K562 (cell line): Measurements from ENCODE around the gene SLC2A4RG. TPM values are rescaled to one million over a fixed set of nuclear protein-coding genes. Genes with fewer than 3 reads are reported as not detected.

ENCODE experiments used
- BCLAF1 ChIP-seq, 2 experiments: fragments of 450-650 bp in 1 of 2; IDR thresholded peaks; 2 replicates each; pipeline ENCODE4 v1.6.1; 2011 to 2017; ENCODE audit warnings: low read depth in 2 of 2, antibody characterized with exemption in 1 of 2, borderline replicate concordance in 1 of 2, low read length in 1 of 2, mild to moderate bottlenecking in 1 of 2, mixed read lengths in 1 of 2; ENCODE audit not compliant: control insufficient read depth in 1 of 2
- HLTF ChIP-seq: fragments of 450-650 bp; IDR thresholded peaks from 2 replicates; pipeline ENCODE4 v1.6.1; 2016
- ILK ChIP-seq: fragments of 450-650 bp; IDR thresholded peaks from 2 replicates; pipeline ENCODE4 v1.6.1; 2016; ENCODE audit warnings: missing genetic modification characterization, low read depth, mild to moderate bottlenecking, missing compliant biosample characterization, moderate library complexity, borderline replicate concordance
- KAT2B ChIP-seq: IDR thresholded peaks from one replicate; pipeline ENCODE4 v1.6.1; 2012; ENCODE audit warnings: low read depth, mild to moderate bottlenecking, control low read depth, inconsistent platforms, low read length, moderate library complexity
- KAT7 ChIP-seq: sonication (generic); formaldehyde crosslinking; IDR thresholded peaks from 2 replicates; pipeline ENCODE4 v1.8.0; 2022; ENCODE audit warnings: missing genetic modification reagents, mild to moderate bottlenecking, borderline replicate concordance
- MYBL2 ChIP-seq, 2 experiments: fragments of 450-650 bp in 1 of 2; sonication (generic) in 1 of 2; formaldehyde crosslinking in 1 of 2; IDR thresholded peaks; 2 replicates each; pipeline versions ENCODE4 v1.6.1 to v1.8.1; 2017 to 2022; ENCODE audit warnings: borderline replicate concordance in 1 of 2, inconsistent platforms in 1 of 2, low read depth in 1 of 2, mild to moderate bottlenecking in 1 of 2, missing genetic modification reagents in 1 of 2, moderate library complexity in 1 of 2
- PHB ChIP-seq: fragments of 250-450 bp; sonication (Bioruptor Pico); IDR thresholded peaks from 2 replicates; pipeline ENCODE4 v1.5.0; 2021
- PPARD ChIP-seq: fragments of 250-450 bp; sonication (Bioruptor Pico); IDR thresholded peaks from 2 replicates; pipeline ENCODE4 v1.8.0; 2022; ENCODE audit warnings: inconsistent platforms, mild to moderate bottlenecking, moderate library complexity
- RBM25 ChIP-seq: fragments of 200-400 bp; formaldehyde crosslinking; IDR thresholded peaks from 2 replicates; pipeline ENCODE4 v1.6.1; 2018; ENCODE audit warnings: low read length, low read depth, moderate library complexity; ENCODE audit not compliant: severe bottlenecking
- SRF ChIP-seq, 2 experiments: fragments of 250-450, 450-650 bp in 1 of 2; sonication (Bioruptor Pico) in 1 of 2; sonication (generic) in 1 of 2; formaldehyde crosslinking; IDR thresholded peaks; 2 replicates each; pipeline versions ENCODE4 v1.5.0 to v1.5.1; 2020 to 2022; ENCODE audit warnings: mild to moderate bottlenecking in 1 of 2, missing genetic modification reagents in 1 of 2
- TCFL5 ChIP-seq: fragments of 250-450 bp; sonication (Bioruptor Pico); conservative IDR thresholded peaks from 2 replicates; pipeline ENCODE4 v1.6.1; 2021; ENCODE audit warnings: mild to moderate bottlenecking, moderate library complexity, matching md5 sums
- TEAD1 ChIP-seq, 2 experiments: fragments of 450-650 bp in 1 of 2; sonication (generic) in 1 of 2; formaldehyde crosslinking; IDR thresholded peaks; 2 replicates each; pipeline versions ENCODE4 v1.4.0 to v1.8.0; 2020 to 2022; ENCODE audit warnings: mild to moderate bottlenecking in 2 of 2, missing genetic modification reagents in 1 of 2
- THAP7 ChIP-seq: fragments of 250-450 bp; sonication (Bioruptor Pico); IDR thresholded peaks from 2 replicates; pipeline ENCODE4 v1.5.0; 2021
- ZBTB8A ChIP-seq: fragments of 450-650 bp; IDR thresholded peaks from 2 replicates; pipeline ENCODE4 v1.6.1; 2018; ENCODE audit warnings: mild to moderate bottlenecking, moderate library complexity; ENCODE audit not compliant: partially characterized antibody
- ZHX1 ChIP-seq: fragments of 150-350 bp; conservative IDR thresholded peaks from 2 replicates; pipeline ENCODE4 v1.6.1; 2014; ENCODE audit warnings: low read length
- ZNF449 ChIP-seq: fragments of 250-450 bp; sonication (Bioruptor Pico); IDR thresholded peaks from 2 replicates; pipeline ENCODE4 v1.8.0; 2022; ENCODE audit warnings: moderate library complexity, mild to moderate bottlenecking, inconsistent platforms
- polyA plus RNA-seq, 8 experiments: library from polyadenylated mRNA; depleted of rRNA in 4 of 8; stranded (reverse) in 5 of 8; unstranded in 3 of 8; fragments of >200 nt; fragmentation: Nextera tagmentation in 2 of 8; fragmentation: Illumina TruSeq in 1 of 8; extraction: Ambion mirVana in 2 of 8; extraction: Trizol in 1 of 8; gene quantifications; 2 replicates each; pipeline versions ENCODE4 v1.2.1 to v1.2.3, GENCODE V29; 2011 to 2014; ENCODE audit warnings: inconsistent platforms in 1 of 8, missing spikeins in 1 of 8
- total RNA-seq, 7 experiments: library from RNA; depleted of rRNA in 6 of 7; stranded (reverse); fragments of >200 nt in 6 of 7; fragmentation: Illumina TruSeq in 2 of 7; extraction: Trizol in 2 of 7; gene quantifications; 2 replicates each; pipeline versions ENCODE4 v1.2.1 to v1.2.3, GENCODE V29; 2011 to 2021; ENCODE audit warnings: low replicate concordance in 1 of 7

The SLC2A4RG gene
- total and polyA plus RNA-seq, 9 of the 15 experiments (the other 6 are each of a cell fraction or from before 2014, with no cell fraction given): 0.34 to 97.3 (median 26.5) TPM

- no peak for TF ChIP-seq BCLAF1 (IDR thresholded peaks at IDR 0.05; ENCODE audit: borderline replicate concordance in 1 of 2, control insufficient read depth in 1 of 2, low read depth in 2 of 2, low read length in 1 of 2)
- TF ChIP-seq KAT2B: no peak
- no peak for TF ChIP-seq ILK (tag)
- no peak for TF ChIP-seq TCFL5 (CRISPR knock-in tag)
- no peak; a peak in 1 of 4 replicates for TF ChIP-seq TEAD1 (CRISPR knock-in tag; IDR thresholded peaks at IDR 0.05)
- TF ChIP-seq HLTF: no peak
- TF ChIP-seq ZBTB8A: no peak
- no peak for TF ChIP-seq ZHX1
- no peak for TF ChIP-seq SRF (CRISPR knock-in tag; IDR thresholded peaks at IDR 0.05)
- TF ChIP-seq KAT7 (CRISPR knock-in tag): no peak
- TF ChIP-seq RBM25: no peak
- TF ChIP-seq PPARD (CRISPR knock-in tag): no peak
- no peak for TF ChIP-seq ZNF449 (CRISPR knock-in tag)
- TF ChIP-seq PHB: no peak
- no peak for TF ChIP-seq THAP7
- no peak for TF ChIP-seq MYBL2 (IDR thresholded peaks at IDR 0.05; ENCODE audit: low read depth)
- TF ChIP-seq MYBL2 (CRISPR knock-in tag; IDR thresholded peaks at IDR 0.05; ENCODE audit: borderline replicate concordance): no peak
These were observed 1.2 kb downstream of the SLC2A4RG start (continued) for GRCh38 chr20:63740627-63741353.
